Trophoblast cell (in vitro differentiated cells and primary cell): ENCODE data around the gene TSTD2.

Source experiments
- DNase-seq, 2 donors: peaks; one replicate each; pipeline ENCODE4 v3.0.0-alpha.2; 2016
- H2AFZ ChIP-seq: 2 replicates; pipeline ENCODE4 v1.6.1; 2013; ENCODE audit warnings: low read length, moderate library complexity, mild to moderate bottlenecking; ENCODE audit not compliant: insufficient read depth, poor library complexity
- H2AK5ac ChIP-seq: 2 replicates; pipeline ENCODE4 v1.6.1; 2013; ENCODE audit warnings: mild to moderate bottlenecking, low read length
- H2BK120ac ChIP-seq: 2 replicates; pipeline ENCODE4 v1.6.1; 2013; ENCODE audit warnings: low read length, mild to moderate bottlenecking, moderate library complexity; ENCODE audit not compliant: insufficient read depth, poor library complexity
- H2BK12ac ChIP-seq: 2 replicates; pipeline ENCODE4 v1.6.1; 2013; ENCODE audit warnings: mild to moderate bottlenecking, low read length, moderate library complexity
- H2BK5ac ChIP-seq: 2 replicates; pipeline ENCODE4 v1.6.1; 2013; ENCODE audit warnings: low read length, low read depth, moderate library complexity, mild to moderate bottlenecking; ENCODE audit not compliant: poor library complexity
- H3K14ac ChIP-seq: 2 replicates; pipeline ENCODE4 v1.6.1; 2013; ENCODE audit warnings: mild to moderate bottlenecking, low read length
- H3K18ac ChIP-seq: 2 replicates; pipeline ENCODE4 v1.6.1; 2013; ENCODE audit warnings: mild to moderate bottlenecking, low read length
- H3K23ac ChIP-seq: 2 replicates; pipeline ENCODE4 v1.6.1; 2013; ENCODE audit warnings: low read length
- H3K27ac ChIP-seq: 2 replicates; pipeline ENCODE4 v1.5.1; 2013; ENCODE audit warnings: low read depth, mild to moderate bottlenecking, inconsistent platforms, low read length, moderate library complexity
- H3K27me3 ChIP-seq: 2 replicates; pipeline ENCODE4 v1.6.1; 2013; ENCODE audit warnings: inconsistent platforms, mild to moderate bottlenecking, low read length, moderate library complexity; ENCODE audit not compliant: insufficient read depth
- H3K36me3 ChIP-seq, 2 experiments: 1 replicate in 1 of 2; 2 replicates in 1 of 2; pipeline ENCODE4 v1.6.1; 2013; ENCODE audit warnings: low read length in 2 of 2, mild to moderate bottlenecking in 2 of 2, moderate library complexity in 1 of 2; ENCODE audit not compliant: insufficient read depth in 2 of 2, control insufficient read depth in 1 of 2
- H3K4ac ChIP-seq: 2 replicates; pipeline ENCODE4 v1.6.1; 2013; ENCODE audit warnings: low read depth, mild to moderate bottlenecking, low read length, moderate library complexity
- H3K4me1 ChIP-seq, 2 experiments: 1 replicate in 1 of 2; 2 replicates in 1 of 2; pipeline ENCODE4 v1.6.1; 2013; ENCODE audit warnings: low read length in 2 of 2, mild to moderate bottlenecking in 2 of 2, moderate library complexity in 1 of 2; ENCODE audit not compliant: insufficient read depth in 2 of 2, control insufficient read depth in 1 of 2
- H3K4me2 ChIP-seq: 2 replicates; pipeline ENCODE4 v1.6.1; 2013; ENCODE audit warnings: inconsistent platforms, mild to moderate bottlenecking, low read length, moderate library complexity
- H3K4me3 ChIP-seq: 2 replicates; pipeline ENCODE4 v1.5.1; 2013; ENCODE audit warnings: mild to moderate bottlenecking, low read depth, low read length, inconsistent platforms
- H3K79me1 ChIP-seq: one replicate; pipeline ENCODE4 v1.6.1; 2013; ENCODE audit warnings: low read length
- H3K79me2 ChIP-seq: 2 replicates; pipeline ENCODE4 v1.6.1; 2013; ENCODE audit warnings: low read length, mild to moderate bottlenecking; ENCODE audit not compliant: control insufficient read depth, insufficient read depth, poor library complexity
- H3K9ac ChIP-seq: 2 replicates; pipeline ENCODE4 v1.6.1; 2013; ENCODE audit warnings: mild to moderate bottlenecking, low read length
- H3K9me3 ChIP-seq: 2 replicates; pipeline ENCODE4 v1.6.1; 2013; ENCODE audit warnings: low read depth, mild to moderate bottlenecking, control low read depth, inconsistent platforms, low read length; ENCODE audit not compliant: insufficient read depth
- H4K12ac ChIP-seq: 2 replicates; pipeline ENCODE4 v1.6.1; 2013; ENCODE audit warnings: low read depth, mild to moderate bottlenecking, low read length, moderate library complexity
- H4K8ac ChIP-seq: 2 replicates; pipeline ENCODE4 v1.6.1; 2013; ENCODE audit warnings: low read depth, mild to moderate bottlenecking, low read length, moderate library complexity
- H4K91ac ChIP-seq: one replicate; pipeline ENCODE4 v1.6.1; 2013; ENCODE audit warnings: low read depth, mild to moderate bottlenecking, low read length, moderate library complexity
- WGBS: extraction: QIAGEN DNeasy Blood & Tissue Kit; methylation state at CpG from one replicate; pipeline ENCODE4 v1.1.7; 2013; ENCODE audit warnings: missing lambda C conversion rate; ENCODE audit not compliant: insufficient read length, insufficient coverage; ENCODE audit errors: extremely low coverage; 5-methylcytosine and 5-hydroxymethylcytosine counted together

Gene TSTD2

GRCh38 chr9:97565262-97565661, 67.9 kb downstream of the TSTD2 start:
- no peaks in the 10 kb centered on the region for H3K36me3 ChIP-seq
- H2BK12ac ChIP-seq: no peak overlapping the region
- H2AK5ac ChIP-seq: no peak overlapping the region
- no peak overlapping the region for H2BK5ac ChIP-seq
- no peaks in the 10 kb centered on the region for H3K4me1 ChIP-seq
- H3K18ac ChIP-seq: no peak overlapping the region
- no peak overlapping the region for H2BK120ac ChIP-seq
- WGBS: no CpG with 5 or more reads among the region's 5 CpGs
- no peak overlapping the region for H3K14ac ChIP-seq
- no peak overlapping the region for H3K9ac ChIP-seq
- no peaks in the 10 kb centered on the region for H3K79me1 ChIP-seq
- no peak overlapping the region for H3K23ac ChIP-seq
- no peak overlapping the region for H3K4ac ChIP-seq
- H2AFZ ChIP-seq: no peak overlapping the region
- no peak overlapping the region for H3K4me2 ChIP-seq
- H3K4me3 ChIP-seq: no peak overlapping the region
- no peaks in the 10 kb centered on the region for H3K27me3 ChIP-seq
- H3K9me3 ChIP-seq: no peaks in the 10 kb centered on the region
- no peak for DNase-seq
- H4K12ac ChIP-seq: no peak overlapping the region
- H3K79me2 ChIP-seq: no peaks in the 10 kb centered on the region
- no peak overlapping the region for H4K91ac ChIP-seq
- H4K8ac ChIP-seq: no peak overlapping the region
- no peak overlapping the region for H3K27ac ChIP-seq

- no peak overlapping the region for H3K9ac ChIP-seq
- no peak overlapping the region for H3K14ac ChIP-seq
- no peak overlapping the region for H4K8ac ChIP-seq
- no peak overlapping the region for H3K23ac ChIP-seq
- no peak overlapping the region for H4K12ac ChIP-seq
- H2AFZ ChIP-seq: no peak overlapping the region
- H3K4me2 ChIP-seq: no peak overlapping the region
- no peaks in the 10 kb centered on the region for H3K9me3 ChIP-seq
- no CpG with 5 or more reads among the region's 14 CpGs for WGBS
- no peak overlapping the region for H2BK120ac ChIP-seq
- no peak overlapping the region for H2BK5ac ChIP-seq
- no peak overlapping the region for H2BK12ac ChIP-seq
- no peaks in the 10 kb centered on the region for H3K4me1 ChIP-seq
- no peak overlapping the region for H3K4ac ChIP-seq
- peak in 1 of 2 donors; percentile 41 for DNase-seq
- H3K4me3 ChIP-seq: no peak overlapping the region
- H3K79me2 ChIP-seq: no peaks in the 10 kb centered on the region
- no peaks in the 10 kb centered on the region for H3K27me3 ChIP-seq
- no peaks in the 10 kb centered on the region for H3K36me3 ChIP-seq
- H2AK5ac ChIP-seq: no peak overlapping the region
- H3K18ac ChIP-seq: no peak overlapping the region
- no peaks in the 10 kb centered on the region for H3K79me1 ChIP-seq
- no peak overlapping the region for H4K91ac ChIP-seq
- H3K27ac ChIP-seq: no peak overlapping the region
These were observed 68.6 kb downstream of the TSTD2 start for GRCh38 chr9:97564291-97565175.

GRCh38 chr9:97563458-97564135, 69.6 kb downstream of the TSTD2 start:
- H3K9ac ChIP-seq: no peak overlapping the region

GRCh38 chr9:97562542-97562941, 70.6 kb downstream of the TSTD2 start:
- H3K4me1 ChIP-seq: no peaks in the 10 kb centered on the region
- H3K23ac ChIP-seq: no peak overlapping the region
- no peak for DNase-seq
- no peak overlapping the region for H2BK12ac ChIP-seq
- no peaks in the 10 kb centered on the region for H3K9me3 ChIP-seq
- no peak overlapping the region for H3K14ac ChIP-seq
- H3K4me2 ChIP-seq: no peak overlapping the region
- H2AK5ac ChIP-seq: no peak overlapping the region
- no peaks in the 10 kb centered on the region for H3K27me3 ChIP-seq
- no peaks in the 10 kb centered on the region for H3K36me3 ChIP-seq
- H3K4ac ChIP-seq: no peak overlapping the region
- no peak overlapping the region for H4K8ac ChIP-seq
- H3K4me3 ChIP-seq: no peak overlapping the region
- no peak overlapping the region for H2BK120ac ChIP-seq
- H3K27ac ChIP-seq: no peak overlapping the region
- WGBS: no CpG with 5 or more reads among the region's 5 CpGs
- H3K9ac ChIP-seq: no peak overlapping the region
- no peaks in the 10 kb centered on the region for H3K79me2 ChIP-seq
- no peak overlapping the region for H3K18ac ChIP-seq
- no peak overlapping the region for H2BK5ac ChIP-seq
- H4K12ac ChIP-seq: no peak overlapping the region
- no peak overlapping the region for H2AFZ ChIP-seq
- no peaks in the 10 kb centered on the region for H3K79me1 ChIP-seq
- H4K91ac ChIP-seq: no peak overlapping the region

More at GRCh38 chr9:97563458-97564135, 69.6 kb downstream of the TSTD2 start:
- Histone ChIP-seq H4K12ac (no peak overlapping the region), H3K14ac (no peak overlapping the region), H3K4ac (no peak overlapping the region), H3K36me3 (no peaks in the 10 kb centered on the region), H3K4me1 (no peaks in the 10 kb centered on the region), H2AFZ (no peak overlapping the region), H2AK5ac (no peak overlapping the region), H3K4me2 (no peak overlapping the region), H2BK12ac (no peak overlapping the region), H2BK5ac (no peak overlapping the region), H3K79me1 (no peaks in the 10 kb centered on the region), H3K18ac (no peak overlapping the region), H4K91ac (no peak overlapping the region), H3K23ac (no peak overlapping the region), H3K79me2 (no peaks in the 10 kb centered on the region), H3K9me3 (no peaks in the 10 kb centered on the region), H3K27me3 (no peaks in the 10 kb centered on the region), H3K27ac (no peak overlapping the region), H3K4me3 (no peak overlapping the region), H2BK120ac (no peak overlapping the region), H4K8ac (no peak overlapping the region)
- DNase-seq: no peak
- no CpG with 5 or more reads among the region's 13 CpGs for WGBS
